NCI-H226 (cell line): Measurements from ENCODE around the gene PLCE1.
A peak's percentile ranks its signal among the peaks of the same experiment; 100 is the strongest.

Experiments used
- DNase-seq: peaks from one replicate; pipeline ENCODE4 v3.0.0-alpha.2; 2015

The PLCE1 gene

DNA sequence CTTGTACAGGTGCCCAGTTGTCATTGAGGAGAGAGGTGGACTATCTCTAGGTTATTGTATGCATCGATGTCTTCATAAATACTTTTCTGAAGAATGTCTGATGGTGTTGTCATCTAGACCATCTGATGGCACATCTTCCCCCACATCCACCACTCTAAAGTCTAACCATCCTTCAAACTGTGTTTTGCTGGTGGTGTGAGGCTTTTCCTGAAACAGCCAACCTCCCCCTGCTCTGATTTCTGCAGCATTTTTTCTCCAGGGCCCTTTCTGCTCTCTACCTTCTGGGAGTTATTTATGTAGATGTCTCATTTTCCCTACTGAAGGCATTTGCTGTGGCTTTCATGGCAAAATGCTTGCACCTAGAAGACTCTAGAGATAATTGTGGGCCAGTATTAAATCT, 1.5 kb downstream of the PLCE1 start:
- DNase-seq = no peak

DNA sequence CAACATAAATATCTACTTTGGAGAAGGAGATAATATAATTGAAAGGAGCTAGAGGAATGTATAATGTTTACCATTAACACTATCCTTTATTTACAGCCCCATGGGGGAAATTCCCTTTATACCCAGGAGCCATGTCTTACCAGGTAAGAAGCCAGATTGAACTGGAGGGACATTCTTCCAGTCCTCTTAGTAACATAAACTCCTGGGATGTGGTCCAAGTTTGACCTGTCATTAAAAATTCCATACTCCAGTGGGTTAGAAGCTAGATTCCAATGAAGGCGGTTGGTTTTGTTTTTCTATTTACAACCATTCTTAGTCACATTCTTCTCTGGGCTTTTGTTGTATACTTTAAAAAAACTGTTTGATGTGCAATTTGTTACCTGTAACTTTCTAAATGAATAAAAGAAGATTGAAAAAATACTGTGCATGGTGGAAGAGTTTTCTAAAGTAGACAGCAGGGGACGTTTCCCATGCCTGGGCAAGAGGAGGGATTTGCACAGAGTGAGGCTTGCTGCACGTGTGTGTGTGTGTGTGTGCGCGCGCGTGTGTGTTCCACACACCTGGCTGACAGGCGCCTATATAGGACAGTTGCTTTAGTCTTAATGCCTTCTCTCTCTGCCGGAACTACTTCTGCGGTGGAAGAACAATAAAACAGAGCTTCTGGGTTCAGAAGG, 2.0 kb downstream of the PLCE1 start:
- DNase-seq = peak; percentile 25

DNA sequence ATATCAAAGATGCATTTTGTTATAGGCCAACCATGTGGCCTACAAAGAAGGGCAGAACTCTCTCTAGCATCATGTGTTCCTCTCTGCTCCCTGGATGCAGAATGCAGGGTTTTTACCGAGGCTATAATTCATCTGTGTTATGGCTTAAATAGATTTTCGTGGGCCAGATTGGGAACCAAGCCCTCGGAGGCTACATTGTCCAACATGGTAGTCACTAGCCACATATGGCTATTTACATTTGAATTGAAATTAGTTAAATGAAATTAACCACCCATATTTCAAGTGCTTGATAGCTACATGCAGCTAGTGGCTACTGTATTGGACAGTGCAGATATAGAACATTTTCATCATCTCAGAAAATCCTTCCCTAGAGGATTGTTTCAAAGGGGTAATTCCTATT, 2.8 kb downstream of the PLCE1 start:
- DNase-seq = no peak

- DNase-seq = no peak
Measured at GRCh38 chr10:93997546-93997945, 3.8 kb downstream of the PLCE1 start.

GRCh38 chr10:93999401-93999851, 5.7 kb downstream of the PLCE1 start:
- peak; percentile 69 for DNase-seq

GRCh38 chr10:94000638-94001415, 7.1 kb downstream of the PLCE1 start:
- DNase-seq = no peak

DNA sequence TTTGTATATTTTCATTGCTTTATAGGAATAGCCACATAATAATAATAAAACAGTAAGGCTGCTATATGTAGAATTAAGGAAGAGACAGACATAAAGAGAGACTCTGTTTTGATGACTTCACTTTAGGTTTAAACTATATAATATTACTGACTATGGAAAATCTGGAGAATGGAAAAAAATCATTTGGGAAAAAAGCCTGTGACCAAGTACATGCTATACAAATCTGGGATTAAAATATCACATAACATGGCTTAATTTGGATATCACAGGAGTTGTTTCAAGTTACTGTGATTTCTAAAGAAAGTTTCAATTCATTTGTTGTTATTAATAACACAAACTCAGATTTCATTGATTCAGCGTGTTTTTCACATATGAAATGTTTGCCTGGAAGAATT, 7.7 kb downstream of the PLCE1 start:
- DNase-seq = no peak

DNA sequence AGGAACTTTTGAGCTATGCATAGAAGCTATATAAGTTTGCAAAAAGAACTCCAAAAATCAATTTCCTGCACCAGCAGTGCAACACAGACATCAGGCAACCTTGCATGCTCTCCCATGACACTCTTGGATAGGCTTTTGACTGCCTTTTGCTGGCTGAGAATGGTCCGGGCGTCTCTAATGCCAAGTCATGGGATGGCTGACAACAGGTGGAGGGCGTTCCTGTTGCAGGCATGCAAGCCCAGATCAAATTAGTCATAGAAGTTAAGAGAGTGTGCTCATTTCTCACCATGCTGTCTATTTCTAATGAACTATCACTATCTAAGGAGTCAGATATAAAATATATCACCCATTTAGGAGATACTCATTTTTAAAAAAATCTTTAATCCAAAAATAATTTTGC, 8.4 kb downstream of the PLCE1 start:
- DNase-seq = peak; percentile 31

GRCh38 chr10:94003488-94003887, 9.8 kb downstream of the PLCE1 start:
- no peak for DNase-seq

DNA sequence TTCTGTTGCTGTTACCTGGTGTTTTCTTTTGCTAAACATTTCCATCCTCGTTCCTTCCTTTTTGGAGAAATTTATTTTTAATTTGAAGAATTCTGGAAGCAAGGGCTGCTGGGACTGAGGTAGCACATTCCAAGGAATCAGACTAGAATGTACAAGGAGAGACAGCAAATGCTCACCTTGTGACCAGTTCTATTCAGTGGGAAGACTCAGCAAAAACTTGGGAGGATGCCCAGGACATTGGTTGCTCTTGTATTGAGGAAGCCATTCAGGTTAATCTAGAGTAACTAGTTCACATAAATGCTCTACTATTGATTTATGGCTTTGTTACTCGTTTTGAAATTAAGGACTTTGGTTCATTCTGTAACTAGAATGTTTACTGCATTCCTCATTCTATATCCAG, 11.3 kb downstream of the PLCE1 start:
- peak; percentile 60 for DNase-seq

DNA sequence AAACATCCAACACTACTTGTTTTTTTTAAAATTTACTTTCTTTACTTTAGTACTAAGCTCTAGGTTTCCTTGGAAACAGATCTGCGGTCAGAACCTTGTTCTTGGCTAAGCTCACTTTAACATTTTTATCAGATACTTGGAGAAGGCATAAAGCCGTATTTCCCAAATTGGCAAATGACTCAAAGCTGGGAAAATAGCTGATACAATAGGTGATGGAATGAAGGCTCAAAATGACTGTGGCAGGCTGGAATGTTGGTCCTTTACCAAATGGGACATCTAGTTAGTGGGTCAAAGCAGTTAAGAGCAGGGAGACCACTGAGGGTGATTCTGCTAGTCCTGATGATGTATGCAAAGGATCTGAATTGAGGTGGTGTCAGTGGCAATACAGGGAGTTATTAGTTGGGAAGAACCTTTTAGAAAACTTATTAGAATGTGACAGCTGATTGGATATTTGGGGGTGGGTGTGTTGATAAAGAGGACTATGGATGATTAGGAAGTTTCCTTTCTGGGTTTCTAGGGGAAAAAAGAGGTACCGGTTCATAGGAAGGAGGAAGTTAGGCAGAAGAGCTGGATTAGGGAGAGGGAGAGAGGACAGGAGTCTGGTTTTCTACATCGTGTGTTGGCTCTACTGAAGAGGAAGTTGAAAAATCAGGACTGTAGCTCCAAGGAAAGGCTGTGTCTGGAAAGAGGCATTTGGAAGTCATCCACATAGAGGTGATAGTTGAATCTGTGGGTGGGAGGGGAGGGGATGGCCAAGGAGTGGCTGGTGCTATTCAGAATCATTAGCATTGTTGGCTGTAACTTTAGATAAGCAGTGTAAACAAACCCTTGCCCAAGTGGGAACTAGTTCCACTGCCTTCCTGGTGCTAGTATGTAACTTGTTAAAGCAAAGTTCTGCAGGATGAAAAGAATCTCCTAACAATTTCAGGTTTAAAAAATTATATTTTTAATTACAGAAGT, 13.1 kb downstream of the PLCE1 start:
- DNase-seq = peak; percentile 89

GRCh38 chr10:94008526-94008925, 14.8 kb downstream of the PLCE1 start:
- no peak for DNase-seq

- no peak for DNase-seq
Measured at GRCh38 chr10:94010116-94010515, 16.4 kb downstream of the PLCE1 start.

DNA sequence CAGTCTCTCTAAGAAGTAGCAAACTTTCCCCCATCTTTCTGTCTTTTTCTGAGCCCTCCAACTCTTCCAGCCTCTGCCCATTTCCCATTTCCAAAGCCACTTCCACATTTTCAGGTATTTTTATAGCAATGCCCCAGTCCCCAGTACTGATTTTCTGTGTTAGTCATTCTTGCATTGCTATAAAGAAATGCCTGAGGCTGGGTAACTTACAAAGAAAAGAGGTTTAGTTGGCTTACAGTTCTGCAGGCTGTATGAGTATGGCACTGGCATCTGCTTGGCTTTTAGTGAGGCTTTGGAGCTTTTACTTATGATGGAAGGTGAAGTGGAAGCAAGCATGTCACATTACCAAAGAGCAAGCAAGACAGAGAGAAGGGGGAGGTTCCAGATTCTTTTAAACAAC, 17.2 kb downstream of the PLCE1 start:
- DNase-seq = no peak

GRCh38 chr10:94011296-94011695, 17.6 kb downstream of the PLCE1 start:
- DNase-seq = no peak

- no peak for DNase-seq
Measured at GRCh38 chr10:94012834-94013233, 19.1 kb downstream of the PLCE1 start.

DNA sequence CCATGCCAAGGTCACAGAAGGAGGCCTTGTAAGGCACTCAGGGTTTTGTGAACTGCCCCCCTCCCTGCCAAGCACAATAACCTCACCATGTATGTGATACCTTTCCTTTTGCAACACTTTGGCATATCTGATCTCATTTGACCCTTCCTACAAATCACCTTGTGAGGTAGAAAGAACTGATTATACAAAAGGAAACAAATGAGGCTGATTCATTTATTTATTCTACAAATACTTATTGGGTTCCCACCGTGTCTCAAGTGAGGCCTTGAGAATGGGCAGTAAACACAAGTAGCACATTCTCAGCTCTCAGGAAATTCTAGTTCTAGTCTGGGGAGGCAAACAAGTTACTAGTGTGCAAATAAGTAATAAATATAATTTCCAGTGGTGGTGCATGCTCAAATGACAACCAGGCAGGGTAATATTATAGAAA, 19.6 kb downstream of the PLCE1 start:
- no peak for DNase-seq

- DNase-seq = no peak
Measured at GRCh38 chr10:94014304-94014703, 20.6 kb downstream of the PLCE1 start.

DNA sequence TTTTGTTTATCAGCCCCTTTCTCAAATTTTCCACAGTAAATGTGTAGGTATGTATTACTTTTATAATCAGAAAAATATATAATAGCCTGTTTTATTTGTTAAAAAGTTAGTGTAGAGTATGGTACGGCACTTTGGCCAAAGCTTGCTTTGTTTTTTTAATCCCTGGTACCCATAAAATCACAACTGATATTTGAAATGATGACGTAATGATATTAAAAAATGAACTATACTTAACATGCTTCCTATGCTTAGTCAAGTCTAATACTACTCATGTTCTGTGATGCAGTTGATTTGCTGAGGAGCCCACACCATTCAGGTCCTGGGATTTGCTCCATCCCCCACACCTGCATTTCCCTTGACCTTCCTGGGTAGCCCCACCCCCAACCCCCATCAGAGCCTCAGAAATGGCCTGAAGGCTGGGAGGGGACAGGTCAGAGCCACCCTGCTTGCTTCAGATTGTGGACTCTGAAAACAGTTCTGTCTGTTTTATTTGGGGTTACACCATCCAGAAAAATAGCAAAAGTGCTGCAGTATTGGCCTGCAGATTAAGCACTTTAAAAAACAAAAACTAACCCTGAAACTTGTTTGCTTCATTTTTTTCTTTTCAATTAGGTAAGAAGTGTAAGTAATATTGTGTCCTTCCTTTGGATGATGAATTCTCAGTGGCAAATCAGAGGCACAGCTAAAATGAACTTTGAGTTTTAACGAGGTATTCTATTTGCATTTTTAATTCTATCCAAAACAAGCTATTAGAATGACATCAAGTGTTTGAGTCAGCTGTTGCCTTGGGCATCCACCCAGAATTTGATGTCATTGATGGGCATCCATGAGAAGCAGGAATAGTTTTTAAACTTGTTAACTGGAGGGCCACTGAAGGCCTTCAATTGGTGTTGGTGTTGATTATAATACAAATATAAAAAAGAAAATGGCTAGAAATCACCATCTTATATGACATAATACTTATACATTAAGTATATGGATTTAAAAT, 23.3 kb downstream of the PLCE1 start:
- no peak for DNase-seq

GRCh38 chr10:94018107-94018506, 24.4 kb downstream of the PLCE1 start:
- no peak for DNase-seq

GRCh38 chr10:94023906-94024305, 30.2 kb downstream of the PLCE1 start:
- DNase-seq = peak; percentile 28

DNA sequence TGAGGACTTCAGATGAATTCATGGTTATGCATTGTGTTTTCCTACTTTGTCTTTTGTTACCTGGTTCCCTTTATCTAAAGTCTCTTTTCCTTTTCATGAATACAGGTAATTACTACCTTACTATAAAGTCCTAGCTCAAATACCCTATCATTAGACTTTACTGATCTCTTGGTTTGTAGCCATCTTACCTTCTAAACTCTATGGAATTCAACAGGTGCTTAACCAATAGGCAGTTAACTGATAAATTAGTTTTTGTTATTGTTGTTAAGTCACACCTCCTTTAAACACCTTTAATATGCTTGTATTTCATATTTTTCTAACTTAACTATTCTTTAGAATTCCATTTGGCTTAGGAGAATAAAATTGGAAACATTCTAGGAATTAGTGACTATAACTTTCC, 30.7 kb downstream of the PLCE1 start:
- DNase-seq = no peak
